ENCODE results near the gene PREB.

The PREB gene

DNA sequence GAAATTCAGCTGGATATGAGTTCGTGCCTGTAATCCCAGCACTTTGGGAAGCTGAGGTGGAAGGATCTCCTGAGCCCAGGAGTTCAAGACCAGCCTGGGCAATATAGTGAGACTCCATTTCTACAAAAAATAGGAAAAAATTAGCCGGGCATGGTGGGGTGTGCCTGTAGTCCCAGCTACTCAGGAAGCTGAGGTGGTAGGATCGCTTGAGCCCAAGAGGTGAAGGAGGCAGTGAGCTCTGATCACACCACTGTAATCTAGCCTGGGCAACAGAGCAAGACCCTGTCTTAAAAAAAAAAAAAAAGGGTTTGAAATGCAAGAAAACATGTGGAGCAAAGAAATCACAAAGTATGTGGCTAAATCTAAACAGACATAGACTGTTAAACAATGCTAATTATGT is 25.4 kb downstream of the PREB start:
- in situ Hi-C loops (cut with HindIII; ENCODE audit: low sequenced_read_pairs), result no loop called here
- TF ChIP-seq, protein P1, sequence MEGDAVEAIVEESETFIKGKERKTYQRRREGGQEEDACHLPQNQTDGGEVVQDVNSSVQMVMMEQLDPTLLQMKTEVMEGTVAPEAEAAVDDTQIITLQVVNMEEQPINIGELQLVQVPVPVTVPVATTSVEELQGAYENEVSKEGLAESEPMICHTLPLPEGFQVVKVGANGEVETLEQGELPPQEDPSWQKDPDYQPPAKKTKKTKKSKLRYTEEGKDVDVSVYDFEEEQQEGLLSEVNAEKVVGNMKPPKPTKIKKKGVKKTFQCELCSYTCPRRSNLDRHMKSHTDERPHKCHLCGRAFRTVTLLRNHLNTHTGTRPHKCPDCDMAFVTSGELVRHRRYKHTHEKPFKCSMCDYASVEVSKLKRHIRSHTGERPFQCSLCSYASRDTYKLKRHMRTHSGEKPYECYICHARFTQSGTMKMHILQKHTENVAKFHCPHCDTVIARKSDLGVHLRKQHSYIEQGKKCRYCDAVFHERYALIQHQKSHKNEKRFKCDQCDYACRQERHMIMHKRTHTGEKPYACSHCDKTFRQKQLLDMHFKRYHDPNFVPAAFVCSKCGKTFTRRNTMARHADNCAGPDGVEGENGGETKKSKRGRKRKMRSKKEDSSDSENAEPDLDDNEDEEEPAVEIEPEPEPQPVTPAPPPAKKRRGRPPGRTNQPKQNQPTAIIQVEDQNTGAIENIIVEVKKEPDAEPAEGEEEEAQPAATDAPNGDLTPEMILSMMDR (IDR thresholded peaks at IDR 0.05; ENCODE audit: low read depth, low read length, missing control alignments), result no peak
- no peak for DNase-seq (ENCODE audit: low read depth)
- no peak overlapping the region for H3K4me3 ChIP-seq (ENCODE audit: low read depth, low read length)

DNA sequence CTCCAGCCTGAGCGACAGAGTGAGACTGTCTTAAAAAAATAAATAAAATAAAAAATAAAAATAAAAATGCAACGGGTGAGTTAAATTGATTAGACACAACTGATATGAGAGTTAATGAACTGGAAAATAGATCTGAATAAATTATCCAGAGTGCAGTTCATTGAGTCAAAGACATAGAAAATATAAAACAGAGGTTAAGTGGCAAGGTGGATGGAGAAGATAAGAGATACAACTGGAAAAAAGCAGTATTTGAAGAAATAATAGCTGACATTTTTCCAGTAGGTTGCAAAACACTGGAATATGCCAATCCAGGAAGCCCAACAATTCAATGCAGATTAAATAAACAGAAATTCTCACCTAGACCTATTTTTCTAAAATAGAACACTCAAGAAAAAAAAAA is 26.2 kb downstream of the PREB start:
- DNase-seq (ENCODE audit: low read depth), result no peak
- no peak overlapping the region for H3K4me3 ChIP-seq (ENCODE audit: low read depth, low read length)
- TF ChIP-seq, protein P1 (IDR thresholded peaks at IDR 0.05; ENCODE audit: low read depth, low read length, missing control alignments), result no peak
- in situ Hi-C loops (cut with HindIII; ENCODE audit: low sequenced_read_pairs), result no loop called here

DNA sequence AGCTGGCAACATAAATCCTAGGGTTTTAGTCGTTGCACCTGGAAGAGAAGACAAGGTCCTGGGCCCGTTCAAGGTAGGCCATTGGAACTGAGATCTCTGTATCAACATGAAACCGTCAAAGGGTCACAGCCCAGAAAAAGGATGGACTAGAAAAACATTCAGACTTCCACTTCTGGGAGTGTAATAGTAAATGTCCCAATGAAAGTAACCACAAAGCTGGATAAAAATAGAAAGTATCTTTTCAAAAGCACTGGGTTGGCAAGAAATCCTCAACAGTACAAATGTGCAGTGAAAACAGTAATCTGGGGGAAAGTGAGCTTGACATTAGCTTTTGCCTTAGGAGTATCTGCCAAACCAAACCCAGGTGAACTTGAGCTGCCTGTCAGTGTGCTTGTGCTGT is 28.5 kb downstream of the PREB start:
- TF ChIP-seq, protein P1 (IDR thresholded peaks at IDR 0.05; ENCODE audit: low read depth, low read length, missing control alignments), result no peak
- no peak overlapping the region for H3K4me3 ChIP-seq (ENCODE audit: low read depth, low read length)
- in situ Hi-C loops (cut with HindIII; ENCODE audit: low sequenced_read_pairs), result no loop called here
- DNase-seq (ENCODE audit: low read depth), result no peak

DNA sequence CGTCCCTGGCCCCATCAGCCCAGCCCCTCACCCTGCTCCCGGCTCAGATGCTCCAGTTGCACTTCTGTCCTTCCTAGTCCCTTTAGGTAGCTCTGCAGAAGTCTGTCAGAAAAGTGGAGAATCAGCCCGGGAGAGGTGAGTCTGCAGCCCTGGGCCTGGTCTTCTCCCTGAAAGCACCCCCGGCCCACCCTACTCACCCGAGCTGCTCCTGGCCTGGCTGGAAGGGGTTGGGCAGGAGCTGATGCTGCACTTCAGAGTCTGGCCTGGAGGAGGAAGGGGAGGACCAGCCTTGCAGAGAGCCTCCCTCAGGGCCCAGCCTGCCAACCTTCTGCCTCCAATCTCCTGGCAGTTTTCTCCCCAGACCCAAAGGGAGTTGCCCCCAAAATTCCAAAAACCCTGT is 32.1 kb downstream of the PREB start:
- in situ Hi-C loops (cut with HindIII; ENCODE audit: low sequenced_read_pairs), result no loop called here
- no peak for DNase-seq (ENCODE audit: low read depth)
- H3K4me3 ChIP-seq (ENCODE audit: low read depth, low read length), result no peak overlapping the region
- TF ChIP-seq, protein P1 (IDR thresholded peaks at IDR 0.05; ENCODE audit: low read depth, low read length, missing control alignments), result no peak

DNA sequence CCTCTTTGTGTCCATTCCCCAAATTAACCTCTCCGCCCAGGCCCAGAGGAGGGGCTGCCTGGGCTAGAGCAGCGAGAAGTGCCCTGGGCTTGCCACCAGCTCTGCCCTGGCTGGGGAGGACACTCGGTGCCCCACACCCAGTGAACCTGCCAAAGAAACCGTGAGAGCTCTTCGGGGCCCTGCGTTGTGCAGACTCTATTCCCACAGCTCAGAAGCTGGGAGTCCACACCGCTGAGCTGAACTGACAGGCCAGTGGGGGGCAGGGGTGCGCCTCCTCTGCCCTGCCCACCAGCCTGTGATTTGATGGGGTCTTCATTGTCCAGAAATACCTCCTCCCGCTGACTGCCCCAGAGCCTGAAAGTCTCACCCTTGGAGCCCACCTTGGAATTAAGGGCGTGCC is 34.4 kb downstream of the PREB start:
- no peak overlapping the region for H3K4me3 ChIP-seq (ENCODE audit: low read depth, low read length)
- DNase-seq (ENCODE audit: low read depth), result no peak
- TF ChIP-seq, protein P1 (IDR thresholded peaks at IDR 0.05; ENCODE audit: low read depth, low read length, missing control alignments), result no peak
- in situ Hi-C loops (cut with HindIII; ENCODE audit: low sequenced_read_pairs), result no loop called here

DNA sequence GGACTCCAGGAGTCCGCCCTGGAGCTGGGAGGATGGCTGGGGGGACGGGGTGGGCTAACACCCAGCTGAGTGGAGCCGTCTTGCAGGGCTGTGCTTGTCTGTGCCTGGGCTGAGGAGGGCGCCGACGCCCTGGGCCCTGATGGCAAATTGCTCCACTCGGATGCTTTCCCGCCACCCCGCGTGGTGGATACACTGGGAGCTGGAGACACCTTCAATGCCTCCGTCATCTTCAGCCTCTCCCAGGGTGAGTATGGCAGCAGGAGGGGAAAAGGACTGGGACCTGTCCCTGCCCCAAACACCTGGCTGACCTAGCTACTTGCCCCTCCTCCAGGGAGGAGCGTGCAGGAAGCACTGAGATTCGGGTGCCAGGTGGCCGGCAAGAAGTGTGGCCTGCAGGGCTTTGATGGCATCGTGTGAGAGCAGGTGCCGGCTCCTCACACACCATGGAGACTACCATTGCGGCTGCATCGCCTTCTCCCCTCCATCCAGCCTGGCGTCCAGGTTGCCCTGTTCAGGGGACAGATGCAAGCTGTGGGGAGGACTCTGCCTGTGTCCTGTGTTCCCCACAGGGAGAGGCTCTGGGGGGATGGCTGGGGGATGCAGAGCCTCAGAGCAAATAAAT is 35.0 kb downstream of the PREB start:
- DNase-seq (ENCODE audit: low read depth), result no peak
- in situ Hi-C loops (cut with HindIII; ENCODE audit: low sequenced_read_pairs), result no loop called here
- TF ChIP-seq, protein P1 (IDR thresholded peaks at IDR 0.05; ENCODE audit: low read depth, low read length, missing control alignments), result no peak
- H3K4me3 ChIP-seq (ENCODE audit: low read depth, low read length), result no peak overlapping the region
